ENCODE results near the gene E2F6.

GRCh38 chr2:11410101-11410500 is 55.9 kb downstream of the E2F6 start:
- TF ChIP-seq CTCF (IDR thresholded peaks at IDR 0.05) (no peak), POLR2A (IDR thresholded peaks at IDR 0.05) (no peak)
